ENCODE measurements around the gene THPO.
"Not testable (repeated sequence)": the region's sequence is repeated elsewhere in the genome, so short reads cannot be mapped to it uniquely, and the experiment has no call there.

Gene THPO

DNA sequence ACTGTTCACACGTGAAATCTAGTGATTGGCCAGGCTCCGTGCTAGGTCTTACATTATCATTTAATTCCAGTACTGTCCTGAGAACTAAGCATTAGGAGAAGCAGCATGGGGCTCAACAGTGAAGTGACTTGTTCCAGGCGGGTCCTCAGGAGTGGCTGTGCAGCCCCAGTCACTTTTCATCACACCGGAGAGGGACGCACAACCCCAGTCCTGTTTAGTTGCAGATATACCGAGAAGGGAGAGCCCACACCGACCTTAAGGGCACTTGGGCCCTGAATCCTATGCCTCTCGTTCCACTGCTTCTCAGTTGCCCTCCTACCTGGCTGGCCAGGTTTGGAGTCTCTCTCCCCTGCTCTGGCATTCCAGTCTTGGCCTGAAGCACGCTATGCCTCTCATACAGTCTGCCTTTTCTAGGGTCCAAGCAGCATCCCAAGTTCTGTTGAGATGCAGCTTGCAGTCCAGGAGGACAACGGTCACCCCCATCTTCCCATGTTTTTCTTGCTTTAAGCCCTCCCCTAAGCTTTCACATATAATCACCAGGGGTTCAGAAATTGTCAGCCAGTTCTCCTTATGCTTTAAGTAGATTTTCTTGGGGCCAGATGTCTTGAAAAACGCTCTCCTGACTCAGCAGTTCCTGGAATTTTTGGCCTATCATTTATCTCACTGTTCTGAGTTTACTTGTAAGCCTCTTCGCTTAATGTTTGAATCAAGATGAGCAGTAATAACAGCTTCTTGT lies 30.5 kb downstream of the THPO start:
- DNase-seq = no peak

DNA sequence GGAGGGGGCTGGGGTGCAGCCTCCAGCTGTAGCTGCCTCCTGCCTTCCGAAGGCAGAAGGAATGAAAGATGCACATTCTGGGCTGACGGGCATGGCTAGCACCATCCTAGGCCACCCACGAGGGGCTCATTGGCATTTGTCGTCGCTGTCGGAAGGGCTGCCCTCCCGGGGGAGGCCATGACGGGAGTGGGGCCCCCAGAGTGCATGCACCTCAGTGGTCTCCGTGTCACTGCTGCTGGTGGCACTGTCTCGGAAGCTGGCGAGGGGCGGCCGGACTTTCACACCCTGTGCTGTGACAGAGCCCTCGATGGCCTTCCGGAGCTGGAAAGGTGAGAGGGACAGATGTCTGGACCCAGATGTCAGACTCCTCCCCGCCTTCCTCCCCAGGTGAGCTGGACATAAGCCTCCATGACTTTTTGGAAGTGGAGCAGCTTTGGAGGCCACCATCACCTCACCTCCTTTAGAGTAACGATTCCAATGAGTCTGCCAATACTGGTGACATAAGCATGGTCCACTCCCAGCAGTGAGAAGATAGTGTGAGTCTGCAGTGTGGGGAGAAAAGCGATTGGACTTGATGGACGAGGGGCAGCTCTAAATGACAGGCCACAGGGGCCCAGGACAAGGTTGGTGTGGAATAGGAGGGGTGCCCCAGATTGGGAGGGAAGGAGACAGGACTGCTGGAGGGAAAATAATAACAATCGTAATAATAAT lies 31.4 kb downstream of the THPO start:
- DNase-seq = no peak

DNA sequence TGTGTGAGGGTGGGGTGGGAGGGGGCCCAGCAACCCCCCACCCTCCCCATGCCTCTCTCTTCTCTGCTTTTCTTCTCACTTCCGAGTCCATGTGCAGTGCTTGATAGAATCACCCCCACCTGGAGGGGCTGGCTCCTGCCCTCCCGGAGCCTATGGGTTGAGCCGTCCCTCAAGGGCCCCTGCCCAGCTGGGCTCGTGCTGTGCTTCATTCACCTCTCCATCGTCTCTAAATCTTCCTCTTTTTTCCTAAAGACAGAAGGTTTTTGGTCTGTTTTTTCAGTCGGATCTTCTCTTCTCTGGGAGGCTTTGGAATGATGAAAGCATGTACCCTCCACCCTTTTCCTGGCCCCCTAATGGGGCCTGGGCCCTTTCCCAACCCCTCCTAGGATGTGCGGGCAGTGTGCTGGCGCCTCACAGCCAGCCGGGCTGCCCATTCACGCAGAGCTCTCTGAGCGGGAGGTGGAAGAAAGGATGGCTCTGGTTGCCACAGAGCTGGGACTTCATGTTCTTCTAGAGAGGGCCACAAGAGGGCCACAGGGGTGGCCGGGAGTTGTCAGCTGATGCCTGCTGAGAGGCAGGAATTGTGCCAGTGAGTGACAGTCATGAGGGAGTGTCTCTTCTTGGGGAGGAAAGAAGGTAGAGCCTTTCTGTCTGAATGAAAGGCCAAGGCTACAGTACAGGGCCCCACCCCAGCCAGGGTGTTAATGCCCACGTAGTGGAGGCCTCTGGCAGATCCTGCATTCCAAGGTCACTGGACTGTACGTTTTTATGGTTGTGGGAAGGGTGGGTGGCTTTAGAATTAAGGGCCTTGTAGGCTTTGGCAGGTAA lies 32.5 kb downstream of the THPO start:
- peak; percentile 61 for DNase-seq

DNA sequence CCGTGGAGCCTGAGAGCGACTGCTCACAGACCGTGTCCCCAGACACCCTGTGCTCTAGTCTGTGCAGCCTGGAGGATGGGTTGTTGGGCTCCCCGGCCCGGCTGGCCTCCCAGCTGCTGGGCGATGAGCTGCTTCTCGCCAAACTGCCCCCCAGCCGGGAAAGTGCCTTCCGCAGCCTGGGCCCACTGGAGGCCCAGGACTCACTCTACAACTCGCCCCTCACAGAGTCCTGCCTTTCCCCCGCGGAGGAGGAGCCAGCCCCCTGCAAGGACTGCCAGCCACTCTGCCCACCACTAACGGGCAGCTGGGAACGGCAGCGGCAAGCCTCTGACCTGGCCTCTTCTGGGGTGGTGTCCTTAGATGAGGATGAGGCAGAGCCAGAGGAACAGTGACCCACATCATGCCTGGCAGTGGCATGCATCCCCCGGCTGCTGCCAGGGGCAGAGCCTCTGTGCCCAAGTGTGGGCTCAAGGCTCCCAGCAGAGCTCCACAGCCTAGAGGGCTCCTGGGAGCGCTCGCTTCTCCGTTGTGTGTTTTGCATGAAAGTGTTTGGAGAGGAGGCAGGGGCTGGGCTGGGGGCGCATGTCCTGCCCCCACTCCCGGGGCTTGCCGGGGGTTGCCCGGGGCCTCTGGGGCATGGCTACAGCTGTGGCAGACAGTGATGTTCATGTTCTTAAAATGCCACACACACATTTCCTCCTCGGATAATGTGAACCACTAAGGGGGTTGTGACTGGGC lies 33.3 kb downstream of the THPO start:
- DNase-seq = no peak

- no peak for DNase-seq
Measured at GRCh38 chr3:184343200-184343876, 34.7 kb downstream of the THPO start.

- DNase-seq = no peak
Measured at GRCh38 chr3:184341925-184342324, 36.1 kb downstream of the THPO start.

- DNase-seq = not testable (repeated sequence)
Measured at GRCh38 chr3:184339451-184340135, 38.4 kb downstream of the THPO start.

DNA sequence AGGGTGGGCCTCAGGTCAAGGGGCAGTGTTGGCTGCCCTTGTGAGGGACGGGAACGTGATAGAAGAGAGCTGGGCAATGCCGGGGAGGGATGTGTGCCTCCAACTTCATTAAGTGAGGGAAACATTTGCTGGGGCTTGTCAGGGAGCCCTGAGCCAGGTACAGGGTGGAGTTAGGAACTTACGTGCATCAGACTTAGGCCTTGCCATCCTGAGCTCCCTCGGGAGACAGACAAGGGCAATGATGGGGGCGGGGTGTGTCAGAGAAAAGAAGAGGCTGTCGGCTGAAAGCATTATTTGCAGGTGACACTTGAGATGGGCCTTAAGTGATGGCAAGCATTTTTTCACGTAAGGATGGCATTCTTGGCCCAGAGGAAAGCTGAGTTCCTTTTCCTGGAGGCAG lies 39.0 kb downstream of the THPO start:
- DNase-seq = no peak

DNA sequence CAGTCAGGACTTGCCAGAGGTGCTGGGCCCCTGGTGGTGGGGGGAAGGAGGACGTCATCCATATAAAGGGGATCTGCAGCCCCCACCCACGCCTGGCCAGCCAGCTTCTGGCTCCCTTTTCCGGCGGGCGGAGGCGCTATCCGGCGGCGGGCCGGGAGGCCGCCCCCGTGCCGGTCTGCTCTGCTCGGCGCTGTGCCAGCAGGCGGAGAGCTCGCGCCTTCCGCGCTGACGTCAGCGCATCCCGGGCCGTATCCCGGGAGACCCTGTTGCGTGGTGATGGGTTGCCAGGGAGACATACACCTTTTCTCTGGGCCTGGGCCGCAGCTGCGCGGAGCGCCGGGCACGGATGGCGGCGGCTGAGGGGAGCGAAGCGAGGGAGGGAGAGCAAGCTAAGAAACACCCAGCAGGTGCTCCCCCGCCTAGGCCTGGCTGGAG lies 39.5 kb downstream of the THPO start:
- DNase-seq = no peak

- DNase-seq = no peak
Measured at GRCh38 chr3:184337981-184338380, 40.0 kb downstream of the THPO start.

DNA sequence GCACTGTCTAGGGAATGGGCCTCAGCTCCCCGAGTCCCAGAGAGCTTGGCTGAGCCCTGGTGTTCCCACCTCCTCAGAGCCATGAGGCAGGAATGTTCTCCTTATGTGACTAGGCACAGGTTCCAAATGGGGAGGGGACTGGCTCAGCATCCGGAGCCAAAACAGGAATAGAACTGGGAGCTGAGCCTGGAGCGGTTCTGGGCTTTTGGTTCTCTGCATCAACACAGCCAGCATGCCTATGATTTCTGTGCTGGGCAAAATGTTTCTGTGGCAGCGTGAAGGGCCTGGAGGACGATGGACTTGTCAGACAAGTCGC lies 40.6 kb downstream of the THPO start, which contains the start of gene FAM131A:
FAM131A (plus strand) TSS at position 202 of the 316 bp plus-strand sequence; CDS start at position 233, 31 bp downstream.
- no peak for DNase-seq

GRCh38 chr3:184336547-184337398 lies 41.2 kb downstream of the THPO start:
- peak; percentile 70 for DNase-seq

- DNase-seq = peak; percentile 76
Measured at GRCh38 chr3:184335661-184336546, 42.1 kb downstream of the THPO start.

DNA sequence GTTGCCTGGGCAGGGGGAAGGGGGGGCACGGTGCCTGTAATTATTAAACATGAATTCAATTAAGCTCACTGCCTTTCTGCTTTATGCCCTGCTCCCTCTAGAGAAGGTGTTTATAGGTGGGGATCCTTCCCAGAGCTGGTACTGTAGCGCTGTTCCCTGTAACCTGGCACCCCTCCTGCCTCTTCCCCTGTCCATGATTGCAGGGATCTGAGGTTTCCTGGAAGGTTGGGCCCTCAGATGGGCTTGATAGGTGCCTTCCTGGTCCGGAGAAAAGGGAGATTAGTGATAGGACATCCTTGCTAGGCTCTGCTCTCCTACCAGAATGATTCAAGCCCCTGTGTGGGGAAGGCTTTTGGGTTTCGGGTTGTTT lies 42.7 kb downstream of the THPO start:
- no peak for DNase-seq

- DNase-seq = peak; percentile 74
Measured at GRCh38 chr3:184334470-184335158, 43.4 kb downstream of the THPO start.

DNA sequence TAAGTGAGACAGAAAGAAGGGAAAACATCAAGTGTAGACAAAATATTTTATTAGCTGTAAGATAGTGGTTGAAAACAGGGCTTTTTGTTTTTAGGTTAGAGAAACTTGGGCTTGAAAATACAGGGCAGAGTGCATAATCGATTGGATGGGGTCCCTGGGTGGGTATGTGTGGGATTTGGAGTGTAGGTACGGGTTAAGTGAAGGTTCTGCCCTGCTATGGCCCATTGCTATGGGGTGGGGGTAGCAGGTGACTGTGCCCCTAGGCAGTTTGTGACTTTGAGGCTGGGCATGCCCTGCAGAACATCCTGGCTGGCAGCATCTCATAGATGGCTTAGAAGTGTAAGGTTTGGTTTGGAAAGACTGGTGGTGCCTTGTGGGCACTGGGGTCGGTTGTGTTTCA lies 44.3 kb downstream of the THPO start:
- no peak for DNase-seq

DNA sequence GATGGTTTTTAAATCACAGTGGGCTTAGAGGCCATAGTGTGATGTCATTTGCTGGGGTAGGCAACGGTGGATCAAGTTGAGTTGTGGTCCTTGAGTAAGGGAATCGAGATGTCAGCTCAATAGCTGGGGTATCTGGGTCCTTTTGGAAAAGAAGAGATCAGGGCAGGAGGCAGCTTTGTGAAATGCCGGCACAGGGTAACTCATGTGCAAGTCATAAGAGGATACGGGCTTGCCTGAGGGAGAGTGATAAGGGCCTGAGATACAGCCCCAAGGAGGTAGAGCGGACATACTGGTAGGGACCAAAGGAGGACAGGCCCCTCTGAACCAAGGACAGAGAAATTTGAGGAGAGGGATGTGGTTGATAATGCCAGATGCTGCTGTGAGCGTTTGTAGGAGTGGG lies 44.8 kb downstream of the THPO start:
- DNase-seq = no peak

DNA sequence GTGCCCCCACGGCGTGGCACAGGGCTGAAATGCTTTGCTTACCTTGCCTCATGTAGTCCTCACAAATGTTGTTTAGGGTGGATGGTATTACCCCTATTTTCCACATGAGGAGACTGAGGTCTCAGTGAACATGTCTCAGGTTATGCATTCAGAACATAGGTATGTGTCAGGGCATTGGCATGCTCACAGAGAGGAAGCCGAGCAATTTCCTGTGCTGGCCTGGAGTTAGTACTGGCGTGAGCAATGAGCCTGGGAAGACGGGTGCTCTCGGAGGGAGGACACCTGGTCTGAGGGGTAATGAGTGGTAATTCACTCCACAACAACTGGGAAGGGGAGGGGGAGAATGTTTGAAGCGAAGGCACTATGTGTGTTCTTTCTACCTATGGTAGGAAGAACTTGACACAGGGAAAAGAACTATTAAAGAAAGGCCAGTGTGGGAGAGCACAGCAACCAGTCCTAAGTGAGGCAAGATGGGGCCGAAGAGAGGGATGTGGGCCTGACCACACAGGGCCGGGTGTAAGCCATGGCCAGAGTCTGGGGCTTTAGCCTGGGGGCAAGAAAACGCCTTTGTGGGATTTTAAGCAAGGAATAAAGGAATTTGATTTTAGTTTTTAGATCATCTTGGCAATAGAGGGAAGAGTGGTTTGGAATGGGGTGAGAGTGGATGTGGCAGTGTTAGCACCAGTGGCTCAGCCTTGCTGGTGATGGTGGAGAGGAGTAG lies 45.5 kb downstream of the THPO start:
- DNase-seq = peak; percentile 92
